ENCODE measurements around the gene ENTR1. TPM values are rescaled to one million over a fixed set of nuclear protein-coding genes. Genes with fewer than 3 reads are reported as not detected.

The ENTR1 gene
- total RNA-seq, 1 experiment from 2014 or later: 90.8 TPM

DNA sequence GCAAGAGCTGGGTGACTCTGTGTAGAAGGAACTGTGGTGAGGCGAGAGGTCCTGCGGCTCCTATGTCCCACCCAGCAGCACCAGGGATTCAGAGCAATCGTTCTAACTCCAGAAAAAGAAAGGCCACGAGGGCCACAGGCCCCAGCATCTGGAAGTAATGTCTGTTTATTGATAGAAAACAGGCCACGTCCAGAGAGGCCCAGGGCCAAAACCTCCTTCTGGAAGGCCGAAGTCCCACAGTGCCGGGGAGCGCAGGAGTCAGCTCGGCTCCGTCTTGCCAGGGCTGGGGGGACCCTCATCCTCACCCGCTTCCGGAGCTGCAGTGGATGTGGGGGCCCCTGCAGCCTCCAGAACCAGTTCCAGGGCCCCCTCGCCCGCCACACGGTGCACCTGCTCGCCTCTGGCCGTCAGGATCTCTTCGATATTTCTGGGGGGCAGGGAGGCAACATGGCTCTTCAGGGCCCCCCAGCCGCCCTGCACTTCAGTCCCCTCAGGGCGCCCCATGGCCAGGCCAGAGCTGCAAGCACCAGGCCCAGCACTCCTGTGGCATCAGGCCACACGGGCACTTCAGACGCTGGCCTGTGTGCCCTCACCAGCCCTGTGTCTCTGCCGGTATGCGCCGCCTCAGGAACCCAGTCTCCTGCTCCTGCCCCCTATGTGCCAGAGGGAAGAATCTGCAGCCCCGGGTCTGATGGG lies 48.5 kb downstream of the ENTR1 start:
- Histone ChIP-seq H3K36me3 (ENCODE audit: control insufficient read depth, insufficient read depth, low read length) (no peaks in the 10 kb centered on the region; the same call in 1 of the 2 replicates), H3K27me3 (ENCODE audit: control insufficient read depth, insufficient read depth, low read length) (no peaks in the 10 kb centered on the region), H3K4me3 (ENCODE audit: low read depth in 2 of 2, low read length in 2 of 2) (no peak overlapping the region), H3K27ac (ENCODE audit: low read length) (no peak overlapping the region), H3K4me1 (ENCODE audit: control insufficient read depth, insufficient read depth, low read length) (peaks cover 5% of the 10 kb centered on the region), H3K9me3 (ENCODE audit: control insufficient read depth, insufficient read depth, low read depth, low read length) (no peaks in the 10 kb centered on the region)
- in situ Hi-C loops (cut with HindIII; ENCODE audit: low pct_unique_long_range_greater_than_20kb, low sequenced_read_pairs) (no loop called here), intact Hi-C loops (cut with micrococcal nuclease; ENCODE audit: unreplicated experiment) (no loop called here)
- ChIA-PET CTCF (no interaction called here), POLR2A (no interaction called here)
- TF ChIP-seq SIN3A (IDR thresholded peaks at IDR 0.05; ENCODE audit: borderline replicate concordance, insufficient read depth, low read depth, low read length): no peak
- TF ChIP-seq, protein P1, sequence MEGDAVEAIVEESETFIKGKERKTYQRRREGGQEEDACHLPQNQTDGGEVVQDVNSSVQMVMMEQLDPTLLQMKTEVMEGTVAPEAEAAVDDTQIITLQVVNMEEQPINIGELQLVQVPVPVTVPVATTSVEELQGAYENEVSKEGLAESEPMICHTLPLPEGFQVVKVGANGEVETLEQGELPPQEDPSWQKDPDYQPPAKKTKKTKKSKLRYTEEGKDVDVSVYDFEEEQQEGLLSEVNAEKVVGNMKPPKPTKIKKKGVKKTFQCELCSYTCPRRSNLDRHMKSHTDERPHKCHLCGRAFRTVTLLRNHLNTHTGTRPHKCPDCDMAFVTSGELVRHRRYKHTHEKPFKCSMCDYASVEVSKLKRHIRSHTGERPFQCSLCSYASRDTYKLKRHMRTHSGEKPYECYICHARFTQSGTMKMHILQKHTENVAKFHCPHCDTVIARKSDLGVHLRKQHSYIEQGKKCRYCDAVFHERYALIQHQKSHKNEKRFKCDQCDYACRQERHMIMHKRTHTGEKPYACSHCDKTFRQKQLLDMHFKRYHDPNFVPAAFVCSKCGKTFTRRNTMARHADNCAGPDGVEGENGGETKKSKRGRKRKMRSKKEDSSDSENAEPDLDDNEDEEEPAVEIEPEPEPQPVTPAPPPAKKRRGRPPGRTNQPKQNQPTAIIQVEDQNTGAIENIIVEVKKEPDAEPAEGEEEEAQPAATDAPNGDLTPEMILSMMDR (IDR thresholded peaks at IDR 0.05): no peak
- no peak for TF ChIP-seq POLR2AphosphoS5 (IDR thresholded peaks at IDR 0.05; ENCODE audit: low read depth, low read length)
- TF ChIP-seq, protein P2, sequence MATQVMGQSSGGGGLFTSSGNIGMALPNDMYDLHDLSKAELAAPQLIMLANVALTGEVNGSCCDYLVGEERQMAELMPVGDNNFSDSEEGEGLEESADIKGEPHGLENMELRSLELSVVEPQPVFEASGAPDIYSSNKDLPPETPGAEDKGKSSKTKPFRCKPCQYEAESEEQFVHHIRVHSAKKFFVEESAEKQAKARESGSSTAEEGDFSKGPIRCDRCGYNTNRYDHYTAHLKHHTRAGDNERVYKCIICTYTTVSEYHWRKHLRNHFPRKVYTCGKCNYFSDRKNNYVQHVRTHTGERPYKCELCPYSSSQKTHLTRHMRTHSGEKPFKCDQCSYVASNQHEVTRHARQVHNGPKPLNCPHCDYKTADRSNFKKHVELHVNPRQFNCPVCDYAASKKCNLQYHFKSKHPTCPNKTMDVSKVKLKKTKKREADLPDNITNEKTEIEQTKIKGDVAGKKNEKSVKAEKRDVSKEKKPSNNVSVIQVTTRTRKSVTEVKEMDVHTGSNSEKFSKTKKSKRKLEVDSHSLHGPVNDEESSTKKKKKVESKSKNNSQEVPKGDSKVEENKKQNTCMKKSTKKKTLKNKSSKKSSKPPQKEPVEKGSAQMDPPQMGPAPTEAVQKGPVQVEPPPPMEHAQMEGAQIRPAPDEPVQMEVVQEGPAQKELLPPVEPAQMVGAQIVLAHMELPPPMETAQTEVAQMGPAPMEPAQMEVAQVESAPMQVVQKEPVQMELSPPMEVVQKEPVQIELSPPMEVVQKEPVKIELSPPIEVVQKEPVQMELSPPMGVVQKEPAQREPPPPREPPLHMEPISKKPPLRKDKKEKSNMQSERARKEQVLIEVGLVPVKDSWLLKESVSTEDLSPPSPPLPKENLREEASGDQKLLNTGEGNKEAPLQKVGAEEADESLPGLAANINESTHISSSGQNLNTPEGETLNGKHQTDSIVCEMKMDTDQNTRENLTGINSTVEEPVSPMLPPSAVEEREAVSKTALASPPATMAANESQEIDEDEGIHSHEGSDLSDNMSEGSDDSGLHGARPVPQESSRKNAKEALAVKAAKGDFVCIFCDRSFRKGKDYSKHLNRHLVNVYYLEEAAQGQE (IDR thresholded peaks at IDR 0.05; ENCODE audit: insufficient read depth in 1 of 2, low read depth in 2 of 2, low read length in 1 of 2): no peak
- TF ChIP-seq TCF7L2 (IDR thresholded peaks at IDR 0.05; ENCODE audit: low read depth, low read length): no peak
- BruUV-seq (replicated peaks): no TSS peak
- ATAC-seq (no peak), DNase-seq (ENCODE audit: low read depth, low spot score) (no peak)

DNA sequence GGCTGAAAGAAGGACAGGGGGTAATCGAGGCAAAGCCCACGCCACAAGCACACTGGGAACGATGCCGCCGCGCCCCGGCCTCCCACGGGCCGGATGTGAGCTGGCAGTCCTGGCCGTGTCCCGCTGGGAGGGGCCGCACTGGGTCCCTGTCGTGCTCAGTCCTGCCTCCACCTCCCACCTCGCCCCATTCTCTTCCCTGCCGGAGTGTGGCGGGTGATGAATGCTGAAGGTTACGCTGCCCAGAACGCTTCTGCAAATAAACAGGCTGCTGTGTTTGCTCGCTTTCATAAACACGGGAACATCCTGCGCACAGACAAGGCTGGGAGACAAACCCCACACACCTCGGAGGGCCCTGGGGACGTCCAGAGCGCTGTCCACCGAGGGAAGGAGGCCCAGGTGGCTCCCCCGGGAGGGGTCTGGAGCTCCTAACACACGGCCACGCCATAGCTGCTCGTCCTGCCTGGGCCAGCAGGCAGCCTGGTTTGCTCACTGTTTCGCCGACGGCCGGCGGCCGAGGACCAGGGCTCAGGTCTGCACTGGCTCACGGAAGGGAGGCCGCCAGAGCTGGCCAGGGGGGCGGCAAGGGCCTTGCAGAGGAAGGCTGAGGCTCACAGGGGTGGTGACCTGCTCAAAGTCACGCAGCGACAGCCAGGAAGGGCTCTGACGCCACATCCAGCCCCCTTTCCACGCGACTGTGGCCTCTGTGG lies 49.2 kb downstream of the ENTR1 start:
- Histone ChIP-seq H3K27ac (ENCODE audit: low read length) (no peak overlapping the region), H3K36me3 (ENCODE audit: control insufficient read depth, insufficient read depth, low read length) (no peaks in the 10 kb centered on the region; the same call in 1 of the 2 replicates), H3K4me3 (ENCODE audit: low read depth in 2 of 2, low read length in 2 of 2) (no peak overlapping the region), H3K4me1 (ENCODE audit: control insufficient read depth, insufficient read depth, low read length) (peaks cover 5% of the 10 kb centered on the region), H3K9me3 (ENCODE audit: control insufficient read depth, insufficient read depth, low read depth, low read length) (no peaks in the 10 kb centered on the region), H3K27me3 (ENCODE audit: control insufficient read depth, insufficient read depth, low read length) (no peaks in the 10 kb centered on the region)
- BruUV-seq (replicated peaks): no TSS peak
- POLR2A ChIA-PET: no interaction called here
- in situ Hi-C loops (cut with HindIII; ENCODE audit: low pct_unique_long_range_greater_than_20kb, low sequenced_read_pairs): no loop called here
- ATAC-seq (no peak), DNase-seq (ENCODE audit: low read depth, low spot score) (no peak)
- TF ChIP-seq POLR2AphosphoS5 (IDR thresholded peaks at IDR 0.05; ENCODE audit: low read depth, low read length): no peak
- TF ChIP-seq TCF7L2 (IDR thresholded peaks at IDR 0.05; ENCODE audit: low read depth, low read length): no peak
- no peak for TF ChIP-seq SIN3A (IDR thresholded peaks at IDR 0.05; ENCODE audit: borderline replicate concordance, insufficient read depth, low read depth, low read length)
- TF ChIP-seq, protein P2 (IDR thresholded peaks at IDR 0.05; ENCODE audit: insufficient read depth in 1 of 2, low read depth in 2 of 2, low read length in 1 of 2): no peak
- TF ChIP-seq, protein P1 (IDR thresholded peaks at IDR 0.05): no peak
- CTCF ChIA-PET: no interaction called here
- intact Hi-C loops (cut with micrococcal nuclease; ENCODE audit: unreplicated experiment): no loop called here
